GM12891 (cell line): ENCODE measurements around the gene ACKR3.

ENCODE experiments used
- POLR2A ChIP-seq: IDR thresholded peaks from 2 replicates; pipeline ENCODE4 v1.6.1; 2011; ENCODE audit warnings: low read depth, low read length, control low read depth
- POLR2AphosphoS5 ChIP-seq: IDR thresholded peaks from 2 replicates; pipeline ENCODE4 v1.6.1; 2011; ENCODE audit warnings: low read depth, low read length, control low read depth
- POU2F2 ChIP-seq: IDR thresholded peaks from 2 replicates; pipeline ENCODE4 v1.6.1; 2011; ENCODE audit warnings: low read depth, mild to moderate bottlenecking, control low read depth, low read length, moderate library complexity
- SPI1 ChIP-seq: IDR thresholded peaks from 2 replicates; pipeline ENCODE4 v1.6.1; 2011; ENCODE audit warnings: low read depth, low read length, control low read depth
- TAF1 ChIP-seq: IDR thresholded peaks from 2 replicates; pipeline ENCODE4 v1.6.1; 2011; ENCODE audit warnings: low read depth, low read length, control low read depth

GRCh38 chr2:236550290-236550689 is 19.3 kb upstream of the ACKR3 start:
- no peak for TF ChIP-seq POLR2A
- no peak for TF ChIP-seq POLR2AphosphoS5
- no peak for TF ChIP-seq TAF1
- TF ChIP-seq POU2F2: no peak
- no peak for TF ChIP-seq SPI1
